ENCODE results near the gene RBM26. TPM values are rescaled to one million over a fixed set of nuclear protein-coding genes. Genes with fewer than 3 reads are reported as not detected.

RBM26 gene
- total RNA-seq, 1 experiment from 2014 or later = 32.2 TPM

DNA sequence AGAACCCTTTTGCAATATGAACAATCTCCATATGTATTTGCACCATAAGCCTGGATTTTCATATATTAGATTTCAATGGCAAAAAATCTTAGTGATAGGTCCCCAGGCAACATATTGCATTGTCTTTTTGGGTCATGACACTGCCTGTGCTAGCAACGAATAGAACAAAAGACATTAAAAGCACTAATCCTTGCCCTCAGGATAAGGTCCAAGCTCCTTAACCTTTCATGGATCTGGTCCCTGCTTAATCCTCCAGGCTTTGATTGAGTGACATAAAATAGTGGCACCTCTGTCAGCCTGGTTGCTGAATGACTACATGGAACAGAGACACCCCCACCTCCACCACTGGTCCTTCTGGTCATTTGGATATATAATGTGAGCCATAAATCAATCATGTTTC, 134.4 kb downstream of the RBM26 start:
- BruUV-seq (replicated peaks) = no TSS peak
- TF ChIP-seq, protein P1, sequence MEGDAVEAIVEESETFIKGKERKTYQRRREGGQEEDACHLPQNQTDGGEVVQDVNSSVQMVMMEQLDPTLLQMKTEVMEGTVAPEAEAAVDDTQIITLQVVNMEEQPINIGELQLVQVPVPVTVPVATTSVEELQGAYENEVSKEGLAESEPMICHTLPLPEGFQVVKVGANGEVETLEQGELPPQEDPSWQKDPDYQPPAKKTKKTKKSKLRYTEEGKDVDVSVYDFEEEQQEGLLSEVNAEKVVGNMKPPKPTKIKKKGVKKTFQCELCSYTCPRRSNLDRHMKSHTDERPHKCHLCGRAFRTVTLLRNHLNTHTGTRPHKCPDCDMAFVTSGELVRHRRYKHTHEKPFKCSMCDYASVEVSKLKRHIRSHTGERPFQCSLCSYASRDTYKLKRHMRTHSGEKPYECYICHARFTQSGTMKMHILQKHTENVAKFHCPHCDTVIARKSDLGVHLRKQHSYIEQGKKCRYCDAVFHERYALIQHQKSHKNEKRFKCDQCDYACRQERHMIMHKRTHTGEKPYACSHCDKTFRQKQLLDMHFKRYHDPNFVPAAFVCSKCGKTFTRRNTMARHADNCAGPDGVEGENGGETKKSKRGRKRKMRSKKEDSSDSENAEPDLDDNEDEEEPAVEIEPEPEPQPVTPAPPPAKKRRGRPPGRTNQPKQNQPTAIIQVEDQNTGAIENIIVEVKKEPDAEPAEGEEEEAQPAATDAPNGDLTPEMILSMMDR (IDR thresholded peaks at IDR 0.05) = no peak
- TF ChIP-seq REST (IDR thresholded peaks at IDR 0.05; ENCODE audit: insufficient read depth in 1 of 2, low read depth in 2 of 2, low read length in 1 of 2) (no peak), SIN3A (IDR thresholded peaks at IDR 0.05; ENCODE audit: borderline replicate concordance, insufficient read depth, low read depth, low read length) (no peak)
- in situ Hi-C loops (cut with HindIII; ENCODE audit: low pct_unique_long_range_greater_than_20kb, low sequenced_read_pairs) = no loop called here

GRCh38 chr13:79270859-79271258, 135.2 kb downstream of the RBM26 start:
- ChIA-PET CTCF (no interaction called here), POLR2A (no interaction called here)
- Histone ChIP-seq H3K9me3 (ENCODE audit: control insufficient read depth, insufficient read depth, low read depth, low read length) (no peaks in the 10 kb centered on the region), H3K4me1 (ENCODE audit: control insufficient read depth, insufficient read depth, low read length) (no peaks in the 10 kb centered on the region), H3K27ac (ENCODE audit: low read length) (no peak overlapping the region), H3K4me3 (ENCODE audit: low read depth in 2 of 2, low read length in 2 of 2) (no peak overlapping the region), H3K27me3 (ENCODE audit: control insufficient read depth, insufficient read depth, low read length) (no peaks in the 10 kb centered on the region), H3K36me3 (ENCODE audit: control insufficient read depth, insufficient read depth, low read length) (no peaks in the 10 kb centered on the region)
- TF ChIP-seq REST (IDR thresholded peaks at IDR 0.05; ENCODE audit: insufficient read depth in 1 of 2, low read depth in 2 of 2, low read length in 1 of 2) (no peak), TCF7L2 (IDR thresholded peaks at IDR 0.05; ENCODE audit: low read depth, low read length) (no peak), POLR2AphosphoS5 (IDR thresholded peaks at IDR 0.05; ENCODE audit: low read depth, low read length) (no peak)
- TF ChIP-seq, protein P1 (IDR thresholded peaks at IDR 0.05) = no peak
- no peak for ATAC-seq
- DNase-seq (ENCODE audit: low read depth, low spot score) = no peak
- intact Hi-C loops (cut with micrococcal nuclease; ENCODE audit: unreplicated experiment) = no loop called here
- in situ Hi-C loops (cut with HindIII; ENCODE audit: low pct_unique_long_range_greater_than_20kb, low sequenced_read_pairs) = no loop called here
- no TSS peak for BruUV-seq (replicated peaks)

More for the DNA sequence above, 134.4 kb downstream of the RBM26 start:
- ChIA-PET POLR2A (no interaction called here), CTCF (no interaction called here)
- intact Hi-C loops (cut with micrococcal nuclease; ENCODE audit: unreplicated experiment) = no loop called here
- DNase-seq (ENCODE audit: low read depth, low spot score) = no peak
- no peak overlapping the region for H3K4me3 ChIP-seq (ENCODE audit: low read depth in 2 of 2, low read length in 2 of 2)
- ATAC-seq = no peak
- no peak overlapping the region for H3K27ac ChIP-seq (ENCODE audit: low read length)
- H3K9me3 ChIP-seq (ENCODE audit: control insufficient read depth, insufficient read depth, low read depth, low read length) = no peaks in the 10 kb centered on the region
- no peaks in the 10 kb centered on the region for H3K36me3 ChIP-seq (ENCODE audit: control insufficient read depth, insufficient read depth, low read length)
- H3K27me3 ChIP-seq (ENCODE audit: control insufficient read depth, insufficient read depth, low read length) = no peaks in the 10 kb centered on the region
- no peaks in the 10 kb centered on the region for H3K4me1 ChIP-seq (ENCODE audit: control insufficient read depth, insufficient read depth, low read length)

Other genes with a start within 250 kb of the RBM26 start
- gene NDFIP2, start 74.9 kb upstream of the RBM26 start, total RNA-seq (2021; ENCODE audit: unreplicated experiment) = 29.6 TPM

All from Panc1 (cell line).